ENCODE results near the gene TRPV4. TPM values are rescaled to one million over a fixed set of nuclear protein-coding genes. Genes with fewer than 3 reads are reported as not detected.

The TRPV4 gene
- polyA plus RNA-seq, 1 of the 3 experiments (the other 2 are of a cell fraction): 5.2 TPM

- no peak overlapping the region for H3K9ac ChIP-seq
- H3K4me2 ChIP-seq: no peak overlapping the region
- POLR2A ChIA-PET: interaction anchor here (0.6 to 1.9 kb wide), 2 partner anchors 24 to 29 kb away, joined by 3 to 5 read pairs; no protein-coding TSS in a partner anchor
- H3K4me1 ChIP-seq (ENCODE audit: control insufficient read depth in 1 of 2, insufficient read depth in 2 of 2, low read depth in 1 of 2, low read length in 1 of 2): peaks cover 0 to 81% of the 10 kb centered on the region in 2 experiments; a peak in 2 of 4 replicates
- H4K20me1 ChIP-seq (ENCODE audit: insufficient read depth): no peaks in the 10 kb centered on the region
- no peak for TF ChIP-seq POLR2AphosphoS5 (IDR thresholded peaks at IDR 0.05; ENCODE audit: low read depth, low read length)
- TF ChIP-seq IRF3 (IDR thresholded peaks at IDR 0.05; ENCODE audit: low read depth, low read length): no peak
- TF ChIP-seq FOXM1 (IDR thresholded peaks at IDR 0.05; ENCODE audit: low read depth): no peak
- no peak for TF ChIP-seq SIN3A (IDR thresholded peaks at IDR 0.05; ENCODE audit: borderline replicate concordance, low read depth, low read length)
- no peak for TF ChIP-seq MEF2A (IDR thresholded peaks at IDR 0.05; ENCODE audit: borderline replicate concordance, low read depth)
- no peak for TF ChIP-seq REST (IDR thresholded peaks at IDR 0.05; ENCODE audit: low read depth, low read length)
- no peak for TF ChIP-seq CHD2 (IDR thresholded peaks at IDR 0.05; ENCODE audit: low read length, partially characterized antibody)
- no peak for TF ChIP-seq TEAD4 (IDR thresholded peaks at IDR 0.05; ENCODE audit: borderline replicate concordance, insufficient read depth)
- TF ChIP-seq GABPA (IDR thresholded peaks at IDR 0.05; ENCODE audit: low read depth): no peak
- TF ChIP-seq TCF12 (IDR thresholded peaks at IDR 0.05): no peak
- TF ChIP-seq USF1 (IDR thresholded peaks at IDR 0.05; ENCODE audit: borderline replicate concordance, low read depth): no peak
- no peak for TF ChIP-seq SMC3 (IDR thresholded peaks at IDR 0.05; ENCODE audit: low read depth, low read length)
- TF ChIP-seq NFIC (IDR thresholded peaks at IDR 0.05; ENCODE audit: borderline replicate concordance): no peak
- TF ChIP-seq GATA2 (CRISPR knock-in tag; IDR thresholded peaks at IDR 0.05): no peak
- no peak for TF ChIP-seq PBX3 (IDR thresholded peaks at IDR 0.05)
- no peak for TF ChIP-seq YY1 (IDR thresholded peaks at IDR 0.05; ENCODE audit: low read depth)
- TF ChIP-seq ZBTB33 (IDR thresholded peaks at IDR 0.05; ENCODE audit: borderline replicate concordance, low read depth): no peak
- no peak for TF ChIP-seq FOSL2 (IDR thresholded peaks at IDR 0.05; ENCODE audit: borderline replicate concordance, low read depth)
- TF ChIP-seq EP300 (IDR thresholded peaks at IDR 0.05; ENCODE audit: borderline replicate concordance in 1 of 2, low read depth in 1 of 2, low read length in 1 of 2): no peak
- no peak for TF ChIP-seq MXI1 (IDR thresholded peaks at IDR 0.05; ENCODE audit: low read depth, low read length)
- no peaks in the 10 kb centered on the region for H3K9me2 ChIP-seq
- no peak overlapping the region for H2AFZ ChIP-seq (ENCODE audit: low read depth)
- H3K27me3 ChIP-seq (ENCODE audit: insufficient read depth): no peaks in the 10 kb centered on the region
- DNase-seq: peak; percentile 46
- H3K27ac ChIP-seq (ENCODE audit: low read depth in 2 of 2, low read length in 1 of 2): peak overlapping the region in 1 of 2 experiments; percentile 74; a peak in 2 of 4 replicates
- H3F3A ChIP-seq (replicated peaks; ENCODE audit: insufficient read depth): peaks cover 3% of the 10 kb centered on the region
- CTCF ChIA-PET: interaction anchor here (1.0 to 2.2 kb wide), 6 partner anchors 10 to 125 kb away, joined by 3 to 10 read pairs (median 4); no protein-coding TSS in a partner anchor
- H3K79me2 ChIP-seq (ENCODE audit: insufficient read depth): no peaks in the 10 kb centered on the region
- no peaks in the 10 kb centered on the region for H3K36me3 ChIP-seq (replicated peaks in 1 of 2; ENCODE audit: control insufficient read depth in 1 of 2, insufficient read depth in 2 of 2, low read length in 1 of 2)
- 48% methylated on average over 4 of the region's 17 CpGs for WGBS (ENCODE audit: low lambda C conversion rate)
- H3K4me3 ChIP-seq (ENCODE audit: low read depth in 2 of 2, low read length in 1 of 2): no peak overlapping the region
- H3K9me3 ChIP-seq: no peaks in the 10 kb centered on the region
These were observed 89.9 kb downstream of the TRPV4 start for GRCh38 chr12:109743076-109743910.
